Measurements from ENCODE around the gene GUCY2F.

DNA sequence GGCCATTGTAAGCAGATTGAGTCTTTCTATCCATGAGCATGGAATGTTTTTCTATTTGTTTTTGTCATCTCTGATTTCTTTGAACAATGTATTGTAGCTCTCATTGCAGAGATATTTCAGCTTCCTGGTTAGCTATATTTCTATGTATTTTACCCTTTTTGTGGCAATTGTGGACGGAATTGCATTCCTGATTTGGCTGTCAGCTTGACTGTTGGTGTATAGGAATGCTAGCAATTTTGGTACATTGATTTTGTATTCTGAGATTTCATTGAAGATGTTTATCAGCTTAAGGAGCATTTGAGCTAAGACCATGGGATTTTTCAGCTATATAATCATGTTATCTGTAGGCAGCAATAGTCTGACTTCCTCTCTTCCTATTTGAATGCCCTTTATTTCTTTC lies 154.6 kb downstream of the GUCY2F start:
- TF ChIP-seq, protein P1, sequence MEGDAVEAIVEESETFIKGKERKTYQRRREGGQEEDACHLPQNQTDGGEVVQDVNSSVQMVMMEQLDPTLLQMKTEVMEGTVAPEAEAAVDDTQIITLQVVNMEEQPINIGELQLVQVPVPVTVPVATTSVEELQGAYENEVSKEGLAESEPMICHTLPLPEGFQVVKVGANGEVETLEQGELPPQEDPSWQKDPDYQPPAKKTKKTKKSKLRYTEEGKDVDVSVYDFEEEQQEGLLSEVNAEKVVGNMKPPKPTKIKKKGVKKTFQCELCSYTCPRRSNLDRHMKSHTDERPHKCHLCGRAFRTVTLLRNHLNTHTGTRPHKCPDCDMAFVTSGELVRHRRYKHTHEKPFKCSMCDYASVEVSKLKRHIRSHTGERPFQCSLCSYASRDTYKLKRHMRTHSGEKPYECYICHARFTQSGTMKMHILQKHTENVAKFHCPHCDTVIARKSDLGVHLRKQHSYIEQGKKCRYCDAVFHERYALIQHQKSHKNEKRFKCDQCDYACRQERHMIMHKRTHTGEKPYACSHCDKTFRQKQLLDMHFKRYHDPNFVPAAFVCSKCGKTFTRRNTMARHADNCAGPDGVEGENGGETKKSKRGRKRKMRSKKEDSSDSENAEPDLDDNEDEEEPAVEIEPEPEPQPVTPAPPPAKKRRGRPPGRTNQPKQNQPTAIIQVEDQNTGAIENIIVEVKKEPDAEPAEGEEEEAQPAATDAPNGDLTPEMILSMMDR (conservative IDR thresholded peaks at IDR 0.05; ENCODE audit: low read length) = no peak
- TF ChIP-seq EZH2phosphoT487 (IDR thresholded peaks at IDR 0.05; ENCODE audit: borderline replicate concordance) = no peak

Measured in Loucy (cell line).